Stimulated activated CD8-positive, alpha-beta memory T cell treated with anti-CD3 and anti-CD28 coated beads, Interleukin-4, amount 100 ng/mL, for 4 hours (primary cell): ENCODE measurements around the gene SERGEF.

Experiments used
- DNase-seq, 2 donors: peaks; one replicate each; pipeline ENCODE4 v3.0.0-alpha.2; 2020; ENCODE audit warnings: low read depth in 2 of 2, low spot score in 1 of 2

The SERGEF gene

DNA sequence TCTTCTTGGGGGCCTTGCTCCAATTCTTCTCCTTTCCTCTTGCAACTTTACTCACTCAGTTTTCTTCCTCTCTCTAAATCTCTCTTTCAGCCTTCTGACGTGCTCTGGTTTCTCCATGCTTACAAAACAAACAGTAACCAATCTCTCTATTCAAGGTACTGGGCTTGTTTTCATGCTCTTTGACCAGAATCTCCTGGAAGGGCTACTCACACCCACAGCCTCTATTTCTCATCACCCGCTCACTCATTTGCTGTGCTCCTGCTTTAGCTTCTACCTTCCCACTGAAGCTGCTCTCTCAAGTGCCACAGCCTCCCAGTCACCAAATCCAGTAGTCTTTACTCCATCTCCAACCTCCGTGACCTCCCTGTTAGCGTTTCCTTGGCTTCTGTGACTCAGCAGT is 60.4 kb downstream of the SERGEF start:
- no peak for DNase-seq

DNA sequence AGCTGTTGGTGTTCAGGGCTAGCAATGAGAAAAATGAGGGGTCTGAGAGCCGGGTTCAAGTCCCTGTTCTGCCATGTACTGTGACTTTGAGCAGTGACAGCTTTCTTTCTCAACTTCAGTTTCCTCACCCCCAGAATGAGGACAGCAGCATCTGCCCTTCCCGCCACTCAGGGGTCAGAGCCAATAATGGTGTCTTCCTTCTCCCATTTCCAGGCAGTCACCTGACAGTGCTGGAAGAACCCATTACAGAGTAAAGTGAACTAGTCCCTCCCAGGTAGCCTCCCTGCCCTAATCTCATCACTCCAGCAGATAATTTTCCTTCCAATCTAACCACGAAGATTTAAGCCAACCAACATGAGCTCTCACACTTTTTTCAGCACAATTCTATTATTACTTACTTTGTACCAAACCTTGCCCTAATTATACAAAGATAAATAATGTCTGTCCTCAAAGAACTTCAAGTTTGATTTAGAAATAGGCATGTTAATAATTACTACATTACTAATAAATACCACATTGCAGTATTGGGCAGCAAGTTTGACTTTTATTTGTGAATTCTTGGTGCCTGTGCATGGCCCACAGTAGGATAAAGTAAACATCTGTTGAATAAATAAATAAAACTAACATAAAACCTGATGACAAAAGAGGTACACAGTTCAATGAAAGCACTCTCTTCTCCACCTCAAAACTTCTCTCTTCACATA is 61.0 kb downstream of the SERGEF start:
- no peak for DNase-seq

DNA sequence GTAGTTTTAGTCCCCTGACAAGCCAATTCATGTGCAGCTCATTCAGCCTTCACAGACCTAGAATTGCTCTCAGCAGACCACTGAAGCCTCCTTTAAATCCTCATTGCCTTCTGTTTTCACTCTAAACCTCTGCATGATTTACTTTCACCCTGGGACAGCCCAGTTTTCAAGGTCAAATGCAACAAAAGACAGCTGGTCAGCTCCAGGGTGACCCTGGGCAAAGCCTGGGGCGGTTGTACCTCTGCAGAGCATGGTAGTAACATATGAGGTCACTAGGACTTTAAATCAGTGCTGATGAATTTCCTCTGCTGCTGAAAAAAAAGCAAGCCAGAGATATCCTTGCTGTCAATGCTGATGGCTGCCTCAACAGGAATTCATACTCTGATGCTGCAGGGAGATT is 62.2 kb downstream of the SERGEF start:
- no peak for DNase-seq

DNA sequence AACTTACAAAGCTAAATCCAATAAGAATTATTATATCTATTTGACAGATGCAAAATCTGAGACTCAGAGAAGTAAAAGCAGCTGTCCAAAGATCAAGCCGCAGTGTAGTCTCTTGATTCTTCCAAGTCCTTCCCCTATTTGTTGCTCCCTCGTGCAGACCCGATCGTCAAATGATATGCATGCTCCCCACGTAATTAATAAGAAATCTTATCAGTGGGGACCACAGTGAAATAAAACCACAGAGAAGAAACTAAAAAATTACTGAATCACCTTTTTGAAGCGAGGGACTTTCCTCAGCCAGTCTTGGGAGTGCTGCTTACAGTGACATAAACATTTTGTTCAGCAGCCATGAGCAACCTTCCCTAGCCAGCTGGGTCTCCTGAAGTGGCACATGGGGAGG is 64.6 kb downstream of the SERGEF start:
- DNase-seq, result no peak

DNA sequence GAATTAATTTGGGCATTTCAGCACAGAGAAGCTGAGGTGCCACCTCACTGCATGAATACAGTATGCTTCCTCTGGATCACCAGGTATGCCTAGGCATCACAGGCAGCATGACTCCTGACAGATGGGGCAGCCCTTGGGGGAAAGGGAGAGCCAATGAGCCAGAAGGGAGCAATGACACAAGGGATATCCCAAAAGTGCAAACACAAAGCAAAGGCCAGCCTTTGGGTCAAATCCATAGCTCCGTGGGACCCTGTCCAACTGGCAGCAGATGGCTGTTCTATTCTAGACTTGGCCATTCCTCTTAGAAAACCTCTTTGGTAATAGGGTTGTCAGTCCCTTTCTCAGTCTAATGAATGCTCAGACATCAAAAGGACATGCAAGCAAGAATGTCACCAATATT is 73.3 kb downstream of the SERGEF start:
- DNase-seq, result no peak

DNA sequence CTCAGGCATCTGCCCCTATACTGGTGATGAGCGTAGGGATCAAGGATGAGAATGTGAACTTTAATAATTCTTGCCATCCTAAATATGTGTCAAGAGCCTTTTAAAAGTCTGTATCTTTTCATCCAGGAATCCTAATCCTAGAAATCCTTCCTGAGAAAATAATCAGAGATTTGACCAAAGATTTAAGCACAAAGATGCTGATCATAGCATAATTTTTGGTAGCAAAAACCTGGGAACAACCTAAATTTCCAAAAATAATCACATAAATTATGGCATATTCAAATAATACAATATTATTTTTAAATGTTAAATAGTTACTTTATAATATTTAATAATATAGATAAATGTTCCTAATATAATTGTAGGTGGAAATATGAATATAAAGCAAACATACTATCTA is 76.1 kb downstream of the SERGEF start:
- DNase-seq, result no peak

DNA sequence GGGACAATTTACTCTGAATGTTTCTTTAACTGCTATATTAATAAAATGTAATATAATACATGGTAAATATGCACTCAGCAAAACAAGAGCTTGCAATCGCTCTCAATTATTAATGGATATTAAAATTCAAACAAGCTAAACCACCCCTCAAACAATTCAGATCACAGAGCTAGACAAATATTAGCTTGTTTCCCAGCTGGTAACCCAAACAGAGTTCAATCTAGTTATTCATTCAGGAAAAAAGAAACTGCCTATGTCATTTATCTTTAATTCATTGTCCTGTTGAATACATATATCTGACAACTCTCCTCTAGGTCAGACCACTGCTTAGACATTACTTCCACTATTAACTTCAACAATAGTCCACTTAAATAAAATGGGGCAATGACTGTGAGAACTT is 78.7 kb downstream of the SERGEF start:
- DNase-seq, result no peak

DNA sequence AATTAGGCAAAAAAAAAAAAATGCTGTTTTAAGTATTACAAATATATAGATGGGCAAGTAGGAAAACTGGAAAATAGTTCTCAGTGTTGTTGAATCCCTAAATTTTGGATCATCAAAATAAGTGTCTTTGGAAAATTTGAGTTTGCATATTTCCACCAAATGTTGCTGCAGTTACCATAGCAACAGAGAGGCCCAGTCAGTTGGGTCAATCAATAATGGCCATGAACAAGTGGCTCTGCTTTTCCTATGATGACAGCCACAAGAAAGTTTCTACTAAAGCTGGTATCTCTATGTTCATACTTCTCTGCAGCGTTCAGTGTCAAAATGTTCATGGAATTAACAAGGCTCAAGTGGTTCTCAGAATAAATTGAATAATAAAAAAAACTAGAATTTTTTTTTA is 79.1 kb downstream of the SERGEF start:
- DNase-seq, result no peak

DNA sequence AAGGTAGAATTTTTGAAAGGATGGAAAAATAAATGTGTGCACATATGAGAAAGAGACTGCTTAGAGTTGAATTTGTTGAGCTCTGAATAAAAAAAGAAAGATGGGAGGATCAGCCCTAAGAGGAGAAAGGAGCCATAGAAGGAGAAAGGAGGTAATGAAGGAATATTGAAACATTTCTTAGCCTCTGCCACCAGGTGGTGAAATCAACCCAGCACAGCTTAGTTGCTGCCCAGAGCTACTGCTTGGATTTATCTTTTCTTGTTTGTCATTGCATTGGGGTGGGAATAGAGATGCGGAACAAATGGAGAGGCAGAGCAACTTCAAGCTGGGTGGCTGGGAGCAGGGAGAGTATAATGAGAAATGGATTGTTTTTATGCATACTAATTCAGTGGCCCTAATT is 80.4 kb downstream of the SERGEF start:
- DNase-seq, result no peak

DNA sequence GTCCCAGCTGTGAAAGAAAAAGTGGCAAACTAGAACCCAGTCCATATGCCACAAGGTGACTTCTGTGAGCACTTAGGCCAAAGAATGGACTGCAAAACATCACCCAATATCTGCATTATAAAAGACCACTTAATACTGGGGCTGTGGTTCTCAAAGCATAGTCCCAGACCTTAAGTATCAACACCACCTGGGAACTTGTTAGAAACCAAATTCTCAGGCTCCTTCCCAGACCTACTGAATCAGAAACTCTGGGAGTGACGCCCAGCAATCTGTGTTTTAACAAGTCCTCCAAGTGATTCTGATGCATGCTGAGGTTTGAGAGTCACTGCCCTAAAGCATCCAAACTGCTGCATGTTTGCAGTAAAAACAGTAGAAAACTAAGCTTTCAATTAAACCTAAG is 81.3 kb downstream of the SERGEF start:
- DNase-seq, result no peak

DNA sequence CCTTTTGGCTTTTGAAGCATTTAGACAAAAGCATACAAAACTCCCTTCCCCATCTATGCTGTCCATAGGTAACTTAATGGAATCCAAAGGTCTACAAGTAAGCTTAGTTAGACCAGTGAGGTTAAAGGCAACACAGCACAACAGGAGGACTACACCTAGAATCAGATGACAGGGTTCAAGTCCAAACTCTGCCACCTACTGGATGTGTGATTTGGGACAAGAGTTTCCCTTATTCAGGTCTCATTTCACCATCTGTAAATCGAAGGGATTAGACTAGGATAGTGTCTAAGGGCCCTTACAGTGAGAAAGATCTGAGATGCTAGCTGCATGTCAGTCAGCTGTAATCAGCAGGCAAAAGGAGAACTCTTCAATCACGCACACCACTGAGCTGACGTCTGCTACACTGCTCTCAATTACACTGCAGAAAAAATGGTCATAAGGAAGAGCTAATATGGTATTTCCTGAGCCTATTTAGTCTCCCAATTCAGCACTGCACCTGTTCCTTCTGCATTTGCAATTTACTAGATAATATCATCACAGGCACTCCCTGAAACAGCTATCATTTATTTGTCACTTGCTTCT is 82.2 kb downstream of the SERGEF start:
- no peak for DNase-seq

DNA sequence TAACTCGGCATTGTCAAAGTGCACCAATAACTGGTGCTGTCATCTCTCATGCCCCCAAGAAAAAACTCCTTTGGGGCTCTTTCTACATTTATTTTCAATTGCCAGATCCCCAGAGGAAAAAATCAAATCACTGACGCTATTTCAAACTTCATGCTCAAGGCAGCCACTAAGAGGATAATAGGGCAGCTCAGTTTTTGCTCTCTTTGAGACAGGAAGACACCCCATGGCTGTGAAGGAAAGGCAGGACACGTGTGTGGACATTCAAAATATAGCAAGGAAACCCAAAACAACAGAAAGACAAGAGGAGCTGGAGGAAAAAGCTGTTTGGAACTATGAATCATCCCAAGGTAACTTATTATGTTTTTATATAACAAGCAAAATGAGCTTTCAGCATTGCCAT is 83.7 kb downstream of the SERGEF start:
- DNase-seq, result no peak

DNA sequence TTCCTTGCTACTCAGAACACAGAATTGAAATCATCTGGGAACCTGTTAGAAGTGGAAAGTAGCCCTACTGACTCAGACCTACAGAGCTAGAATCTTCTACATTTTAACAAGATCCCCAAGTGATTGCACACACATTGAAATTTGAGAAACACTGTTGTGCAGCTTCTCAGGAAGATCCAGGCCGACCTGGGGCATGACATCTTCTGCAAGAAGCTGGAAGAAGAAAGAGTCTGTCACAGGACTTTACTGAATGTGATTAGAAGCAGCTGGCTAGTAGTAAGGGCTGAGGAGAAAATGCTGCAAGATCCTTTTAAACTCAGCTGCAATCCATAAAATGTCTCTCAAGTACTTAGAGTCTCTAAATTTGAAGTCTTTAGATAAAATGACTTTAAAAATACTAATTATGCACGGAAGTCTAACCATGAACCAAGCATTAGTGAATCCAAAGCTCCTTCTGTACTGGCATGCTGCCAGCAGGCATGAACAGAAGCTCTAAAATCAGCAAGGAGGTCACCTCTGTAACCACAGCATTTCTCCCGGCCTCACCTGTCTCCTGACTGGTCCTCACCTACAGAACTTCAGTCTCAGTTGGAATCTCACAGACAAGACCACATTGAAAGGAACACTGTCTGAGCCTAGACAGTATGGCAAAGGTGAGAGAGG is 85.0 kb downstream of the SERGEF start:
- no peak for DNase-seq

DNA sequence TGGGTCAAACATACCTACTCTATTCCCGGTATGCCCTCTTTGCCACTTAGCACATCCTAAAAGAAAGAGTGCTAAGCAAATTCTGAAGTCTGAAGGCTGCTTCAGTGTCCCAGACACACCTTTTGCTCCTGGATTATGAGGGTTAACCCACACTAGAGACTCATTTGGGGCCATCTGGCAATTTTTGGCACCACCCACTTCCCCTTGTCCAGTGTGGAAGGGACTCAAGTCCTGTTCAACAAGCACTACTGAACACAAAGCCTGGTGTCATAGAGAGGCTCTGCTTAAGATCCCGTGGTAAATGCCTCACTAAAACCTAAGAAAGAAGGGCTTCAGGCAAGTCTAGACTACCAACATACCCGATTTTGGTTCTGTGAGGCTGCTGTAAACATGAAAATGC is 85.8 kb downstream of the SERGEF start:
- no peak for DNase-seq

DNA sequence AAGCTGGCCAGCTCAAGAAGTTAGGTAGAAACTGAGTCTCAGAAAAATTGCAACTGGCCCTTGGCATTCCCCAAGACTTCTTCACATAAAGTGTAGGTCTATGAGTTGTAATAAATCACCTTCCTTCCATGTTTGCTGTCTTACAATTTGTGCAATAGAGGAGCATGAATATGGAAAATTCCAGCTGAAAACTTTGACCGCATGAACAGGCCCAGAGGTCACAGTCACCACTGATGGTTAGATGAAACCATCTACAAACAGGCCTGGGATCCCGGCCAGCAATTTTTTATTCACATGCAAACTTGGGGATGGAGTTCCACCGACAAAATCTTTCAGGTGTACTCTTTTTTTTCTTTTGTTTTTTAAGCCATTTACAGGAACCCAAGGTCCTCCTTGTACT is 88.1 kb downstream of the SERGEF start:
- DNase-seq, result no peak

DNA sequence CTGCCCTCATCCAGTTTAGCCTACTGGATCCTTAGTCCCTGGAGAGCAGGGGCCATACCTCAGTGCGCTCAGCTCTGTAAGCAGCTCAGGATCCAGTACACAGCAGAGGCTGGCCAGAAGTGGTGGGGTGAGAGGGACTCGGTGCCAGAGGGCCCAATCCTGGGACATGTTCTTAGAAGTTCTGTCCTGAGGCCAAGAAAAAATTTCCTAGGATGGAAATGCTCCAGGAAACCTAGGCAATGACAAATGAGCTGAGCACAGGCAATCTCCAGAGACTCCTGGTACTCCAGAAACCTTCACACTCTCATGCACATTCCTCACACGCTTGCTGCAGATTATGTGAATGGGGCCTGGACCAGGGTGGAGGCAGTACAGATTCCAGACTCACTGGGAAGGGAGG is 89.6 kb downstream of the SERGEF start:
- no peak for DNase-seq

DNA sequence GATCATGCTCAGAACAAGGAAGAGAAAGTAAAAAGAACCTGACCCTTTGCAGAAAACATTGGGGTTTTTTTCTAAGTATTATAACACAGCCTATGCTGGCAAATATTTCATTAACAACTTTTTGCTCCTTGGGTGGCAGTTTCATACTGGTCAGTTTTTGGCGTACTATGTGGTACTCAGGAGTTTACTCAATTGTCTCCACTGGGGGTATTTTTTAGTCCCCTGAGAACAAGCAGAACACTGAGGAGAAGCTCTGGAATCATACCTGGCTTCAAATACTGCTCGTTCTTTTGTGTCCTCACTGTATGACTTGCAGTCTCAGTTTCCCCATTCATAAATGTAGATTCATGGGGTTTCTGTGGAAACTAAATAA is 90.4 kb downstream of the SERGEF start:
- DNase-seq, result no peak

DNA sequence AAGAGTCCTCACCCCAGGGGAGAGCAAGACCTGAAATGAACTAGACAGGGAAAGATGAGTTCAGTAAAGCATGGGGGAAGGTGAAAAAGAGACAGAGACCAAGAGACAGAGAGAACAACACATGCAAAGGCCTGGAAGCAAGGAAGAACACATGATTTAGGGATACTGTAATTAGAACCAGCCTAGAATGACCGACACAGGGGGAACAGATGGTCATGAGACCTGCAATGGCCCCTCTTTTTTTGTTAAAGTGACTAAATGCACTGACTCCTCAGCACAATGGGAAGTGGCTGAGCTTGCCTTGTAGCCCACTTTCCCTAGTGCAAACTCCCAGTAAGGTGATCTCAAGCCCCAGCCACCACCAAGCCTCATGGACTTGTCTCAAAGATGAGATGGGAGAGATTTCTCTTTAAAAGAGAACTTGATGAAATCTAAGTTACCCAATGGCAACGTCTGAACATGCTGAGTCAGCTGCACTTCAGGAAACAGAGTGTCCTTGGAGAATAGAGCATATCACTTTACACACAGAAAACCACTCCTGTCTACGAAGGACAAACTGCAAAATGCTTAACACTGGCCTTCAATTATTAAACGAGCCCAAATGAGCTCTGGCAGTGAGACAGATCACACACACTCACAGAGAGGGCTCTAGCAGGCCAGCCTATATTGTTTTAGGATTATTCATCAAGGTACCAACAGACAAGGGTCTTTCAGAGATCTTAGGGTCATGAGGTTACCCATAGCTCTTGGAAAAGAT is 91.0 kb downstream of the SERGEF start:
- no peak for DNase-seq

DNA sequence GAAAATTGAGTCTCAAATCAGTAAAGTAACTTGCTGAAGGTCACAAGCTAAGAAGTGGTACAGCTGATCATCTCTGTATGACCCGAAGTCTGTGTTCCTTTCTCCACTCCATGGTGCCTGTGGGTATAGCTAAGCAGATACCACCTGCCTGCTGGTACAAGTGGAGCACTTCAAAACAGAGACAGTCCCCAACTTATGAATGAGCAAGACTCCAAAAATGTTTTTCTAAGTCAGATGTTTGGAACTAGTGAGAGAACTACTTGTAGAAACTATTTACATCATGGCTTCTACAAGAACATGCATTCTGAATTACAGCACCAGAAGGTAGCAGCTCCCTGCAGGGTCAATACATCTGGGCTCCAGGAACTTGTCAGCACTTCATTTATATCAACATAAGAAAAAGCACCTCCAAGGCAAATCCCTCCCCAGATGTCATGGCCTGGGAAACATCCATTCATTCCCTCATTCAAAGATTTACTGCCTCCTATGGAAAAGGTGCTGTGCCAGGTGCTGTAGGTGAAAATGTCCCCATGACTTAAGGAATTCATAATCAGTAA is 94.7 kb downstream of the SERGEF start:
- no peak for DNase-seq

DNA sequence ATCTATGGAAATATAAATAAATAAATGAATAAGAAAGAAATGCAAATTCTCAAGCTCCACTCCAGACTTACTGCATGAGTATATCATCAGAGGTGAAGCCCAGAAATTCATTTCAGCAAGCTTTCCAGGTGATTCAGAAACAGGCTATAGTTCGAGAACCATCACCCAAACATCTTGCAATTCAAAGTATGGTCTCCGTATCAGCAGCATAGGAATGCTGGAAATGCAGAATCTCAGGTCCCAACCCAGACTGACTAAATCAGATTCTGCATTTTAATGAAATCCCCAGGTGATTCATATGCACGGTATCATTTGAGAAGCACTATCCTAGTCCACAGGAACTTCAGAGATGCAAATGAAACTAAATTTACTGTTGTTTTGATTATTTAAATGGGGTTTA is 95.3 kb downstream of the SERGEF start:
- DNase-seq, result no peak

DNA sequence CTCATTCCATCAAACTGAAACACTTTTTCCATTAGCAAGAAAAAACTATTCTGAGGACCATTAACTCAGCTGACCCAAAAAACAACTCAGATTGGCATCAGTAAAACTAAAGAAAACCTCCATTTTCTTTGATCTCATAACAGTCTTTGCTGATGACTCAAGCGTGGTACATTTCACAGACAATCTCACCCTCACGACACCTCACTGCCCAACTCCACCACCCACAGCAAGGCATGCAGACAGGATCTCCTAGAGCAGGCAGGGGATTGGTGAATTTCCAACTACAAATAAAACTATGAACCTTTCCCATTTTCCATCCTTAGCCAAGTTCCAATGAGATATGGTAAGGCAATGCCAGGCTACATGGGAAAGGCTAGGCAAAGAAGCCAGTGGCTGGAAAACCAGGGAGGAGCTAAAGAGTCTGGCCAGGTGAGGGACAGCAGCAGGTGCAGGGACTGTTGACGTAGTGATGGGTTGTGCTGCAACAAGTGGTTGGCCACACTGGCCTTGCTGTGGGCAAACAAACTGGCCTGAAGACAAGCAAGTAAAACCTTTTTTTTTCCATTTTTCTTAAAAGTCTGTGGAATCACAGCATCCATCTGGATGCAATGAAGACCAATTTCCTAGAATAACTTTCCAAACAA is 97.2 kb downstream of the SERGEF start:
- no peak for DNase-seq
